OCI-LY7 (cell line): ENCODE results near the gene PITPNM3. TPM values are rescaled to one million over a fixed set of nuclear protein-coding genes. Genes with fewer than 3 reads are reported as not detected.

ENCODE experiments used
- BruUV-seq: library from RNA; stranded (reverse); fragments of 400-500 nt; replicated peaks from 2 replicates; lab custom pipeline; 2021; lab: Mats Ljungman, UMichigan
- CTCF ChIA-PET: fragments of 300-600 bp; sonication (Branson Sonifier 250); formaldehyde crosslinking; loops from one replicate; lab custom pipeline; 2022; ENCODE audit warnings: antibody characterized with exemption; ENCODE audit not compliant: unreplicated experiment; lab: Charles Lee
- POLR2A ChIA-PET: fragments of 300-600 bp; sonication (Branson Sonifier 250); formaldehyde crosslinking; loops from one replicate; lab custom pipeline; 2022; ENCODE audit warnings: antibody characterized with exemption; lab: Charles Lee
- DNase-seq: peaks from one replicate; pipeline ENCODE4 v3.0.0-alpha.2; 2015; ENCODE audit warnings: low spot score
- H2AFZ ChIP-seq: fragments of 200-600 bp; sonication (generic), shearing (Covaris generic); 2 replicates; pipeline ENCODE4 v1.6.1; 2014; ENCODE audit warnings: mild to moderate bottlenecking, antibody characterized with exemption, low read length, moderate library complexity
- H3K27ac ChIP-seq: fragments of 200-600 bp; sonication (generic); 2 replicates; pipeline ENCODE4 v1.5.1; 2014; ENCODE audit warnings: mixed run types, low read depth, mild to moderate bottlenecking, moderate library complexity, low read length, inconsistent platforms; ENCODE audit not compliant: poor library complexity, severe bottlenecking
- H3K36me3 ChIP-seq: fragments of 200-600 bp; sonication (generic); 2 replicates; pipeline ENCODE4 v1.6.1; 2014; ENCODE audit warnings: mild to moderate bottlenecking, antibody characterized with exemption, low read length, moderate library complexity, mixed read lengths; ENCODE audit not compliant: insufficient read depth
- H3K4me1 ChIP-seq: fragments of 200-600 bp; sonication (generic); 2 replicates; pipeline ENCODE4 v1.5.1; 2014; ENCODE audit warnings: mild to moderate bottlenecking, low read length; ENCODE audit not compliant: insufficient read depth, poor library complexity, severe bottlenecking
- H3K4me2 ChIP-seq: fragments of 200-600 bp; sonication (generic); 2 replicates; pipeline ENCODE4 v1.6.1; 2014; ENCODE audit warnings: mild to moderate bottlenecking, low read length
- H3K4me3 ChIP-seq: fragments of 200-600 bp; sonication (generic); 2 replicates; pipeline ENCODE4 v1.5.1; 2014; ENCODE audit warnings: mild to moderate bottlenecking, low read depth, low read length; ENCODE audit not compliant: poor library complexity, severe bottlenecking
- H3K79me2 ChIP-seq: fragments of 200-600 bp; sonication (generic); 2 replicates; pipeline ENCODE4 v1.6.1; 2016; ENCODE audit warnings: low read depth, mild to moderate bottlenecking, low read length, moderate library complexity, mixed read lengths; ENCODE audit not compliant: insufficient read depth
- H3K9me2 ChIP-seq: fragments of 200-600 bp; sonication (generic); 2 replicates; pipeline ENCODE4 v1.6.1; 2016; ENCODE audit warnings: mild to moderate bottlenecking, low read length, mixed read lengths; ENCODE audit not compliant: insufficient read depth
- H3K9me3 ChIP-seq: fragments of 200-600 bp; sonication (generic); 2 replicates; pipeline ENCODE4 v1.6.1; 2014; ENCODE audit warnings: mild to moderate bottlenecking, mixed run types, low read length, mixed read lengths
- H4K20me1 ChIP-seq: fragments of 200-600 bp; sonication (generic); 2 replicates; pipeline ENCODE4 v1.6.1; 2014; ENCODE audit warnings: mild to moderate bottlenecking, antibody characterized with exemption, low read length, moderate library complexity, mixed read lengths; ENCODE audit not compliant: insufficient read depth
- CTCF ChIP-seq: fragments of 200-600 bp; sonication (generic); conservative IDR thresholded peaks from 2 replicates; pipeline ENCODE4 v1.5.1; 2014; ENCODE audit warnings: mild to moderate bottlenecking, antibody characterized with exemption, low read length, moderate library complexity, mixed read lengths
- EZH2phosphoT487 ChIP-seq: fragments of 200-600 bp; sonication (generic); IDR thresholded peaks from 2 replicates; pipeline ENCODE4 v1.6.1; 2018; ENCODE audit warnings: low read depth, borderline replicate concordance, mild to moderate bottlenecking, mixed run types, antibody characterized with exemption, low read length, moderate library complexity, mixed read lengths
- intact Hi-C: fragments of 100-400 bp; cut with micrococcal nuclease; formaldehyde crosslinking; loops from one replicate; pipeline ENCODE4 v1.10.0; 2022; ENCODE audit not compliant: unreplicated experiment
- total RNA-seq, 2 experiments: library from RNA; depleted of rRNA in 1 of 2; stranded (reverse); fragments of >200 nt in 1 of 2; shearing (Covaris generic) in 1 of 2; gene quantifications; 2 replicates each; pipeline ENCODE4 v1.2.3, GENCODE V29; 2014 to 2022

PITPNM3 gene
- total RNA-seq, 2 experiments from 2014 or later: 0.76 to 1.6 TPM

- H3K4me1 ChIP-seq: no peaks in the 10 kb centered on the region
- H3K36me3 ChIP-seq: no peaks in the 10 kb centered on the region
- POLR2A ChIA-PET: no interaction called here
- no peak overlapping the region for H3K4me2 ChIP-seq
- DNase-seq: no peak
- no peaks in the 10 kb centered on the region for H4K20me1 ChIP-seq
- no peak overlapping the region for H3K27ac ChIP-seq
- H2AFZ ChIP-seq: no peak overlapping the region
- intact Hi-C loops: no loop called here
- H3K9me2 ChIP-seq: no peaks in the 10 kb centered on the region
- no peaks in the 10 kb centered on the region for H3K9me3 ChIP-seq
- TF ChIP-seq CTCF (no peak), EZH2phosphoT487 (no peak)
- no TSS peak for BruUV-seq
- H3K4me3 ChIP-seq: no peak overlapping the region
- no peaks in the 10 kb centered on the region for H3K79me2 ChIP-seq
- CTCF ChIA-PET: no interaction called here
Observed at GRCh38 chr17:6569370-6570285, 13.3 kb upstream of the PITPNM3 start.

- H3K9me3 ChIP-seq: no peaks in the 10 kb centered on the region
- no peak overlapping the region for H3K27ac ChIP-seq
- H3K4me3 ChIP-seq: no peak overlapping the region
- ChIA-PET CTCF (no interaction called here), POLR2A (interaction anchor here (0.5 kb wide), 1 partner anchor 13 kb away, joined by 3 read pairs; no protein-coding TSS in a partner anchor)
- no TSS peak for BruUV-seq
- H3K79me2 ChIP-seq: no peaks in the 10 kb centered on the region
- no peaks in the 10 kb centered on the region for H4K20me1 ChIP-seq
- no peak overlapping the region for H2AFZ ChIP-seq
- TF ChIP-seq EZH2phosphoT487 (no peak), CTCF (no peak)
- intact Hi-C loops: no loop called here
- no peak overlapping the region for H3K4me2 ChIP-seq
- H3K36me3 ChIP-seq: no peaks in the 10 kb centered on the region
- no peak for DNase-seq
- H3K9me2 ChIP-seq: no peaks in the 10 kb centered on the region
- no peaks in the 10 kb centered on the region for H3K4me1 ChIP-seq
Observed at GRCh38 chr17:6568184-6568758, 11.9 kb upstream of the PITPNM3 start.
